Keratinocyte (primary cell): Measurements from ENCODE around the gene SLC66A2.

Experiments
- EZH2 ChIP-seq: IDR thresholded peaks from one replicate; pipeline ENCODE4 v1.6.1; 2012; ENCODE audit warnings: inconsistent platforms, mild to moderate bottlenecking, low read length, moderate library complexity
- TF ChIP-seq, protein P1 (sequence below), 3 experiments: IDR thresholded peaks in 1 of 3; conservative IDR thresholded peaks in 1 of 3; optimal IDR thresholded peaks in 1 of 3; 2 replicates in 2 of 3; 3 replicates in 1 of 3; pipeline versions ENCODE3 to v1.5.1; 2011; ENCODE audit warnings: low read length in 3 of 3, mild to moderate bottlenecking in 3 of 3, moderate library complexity in 2 of 3, control low read depth in 1 of 3, inconsistent platforms in 1 of 3; ENCODE audit not compliant: insufficient read depth in 2 of 3; ENCODE audit errors: extremely low read depth in 1 of 3

DNA sequence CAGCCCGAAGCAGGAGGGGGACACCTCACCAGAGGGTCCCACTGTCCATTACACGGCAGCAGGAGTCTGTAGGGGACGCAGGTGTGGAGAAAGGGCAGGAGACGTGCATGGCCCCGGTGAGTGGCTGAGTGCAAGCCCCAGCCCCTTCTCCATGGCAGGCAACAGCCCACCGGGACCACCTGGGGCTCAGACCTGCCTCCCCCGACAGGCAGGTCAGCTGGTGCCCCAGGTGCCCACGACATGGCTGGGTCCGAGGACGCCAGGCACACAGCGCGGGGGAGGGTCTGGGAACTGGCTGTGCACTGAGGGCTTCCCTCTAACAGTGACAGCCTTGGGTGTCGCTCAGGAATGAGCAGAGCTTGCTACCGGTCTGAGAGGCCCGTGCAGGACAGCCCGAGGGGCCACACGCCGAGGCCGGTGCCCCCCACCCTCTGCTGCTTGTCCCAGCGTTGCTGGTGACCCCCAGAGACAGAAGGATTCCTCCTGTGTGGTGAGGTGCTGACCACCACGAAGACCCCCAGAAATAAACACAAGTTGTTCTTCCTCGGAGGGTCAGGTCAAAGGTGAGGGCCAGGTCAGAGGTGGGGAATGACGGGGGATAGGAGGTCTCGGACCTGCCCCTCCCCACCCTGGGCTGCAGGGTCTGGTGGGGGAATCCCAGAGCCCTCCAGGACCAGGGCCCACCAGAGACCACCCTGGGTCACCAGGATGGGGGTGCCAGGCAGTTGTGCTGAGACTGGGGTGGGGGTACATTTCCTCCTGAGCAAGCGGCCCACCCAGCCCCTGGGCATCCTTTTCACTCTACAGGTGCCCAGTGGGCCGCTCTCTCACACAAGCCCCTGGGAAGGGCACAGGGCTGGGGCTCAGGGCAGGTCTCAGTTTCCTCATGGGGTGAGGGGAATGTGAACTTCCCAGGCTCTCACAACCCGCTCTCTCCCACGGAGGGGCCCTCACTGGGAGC lies 50.6 kb downstream of the SLC66A2 start:
- TF ChIP-seq, protein P1, sequence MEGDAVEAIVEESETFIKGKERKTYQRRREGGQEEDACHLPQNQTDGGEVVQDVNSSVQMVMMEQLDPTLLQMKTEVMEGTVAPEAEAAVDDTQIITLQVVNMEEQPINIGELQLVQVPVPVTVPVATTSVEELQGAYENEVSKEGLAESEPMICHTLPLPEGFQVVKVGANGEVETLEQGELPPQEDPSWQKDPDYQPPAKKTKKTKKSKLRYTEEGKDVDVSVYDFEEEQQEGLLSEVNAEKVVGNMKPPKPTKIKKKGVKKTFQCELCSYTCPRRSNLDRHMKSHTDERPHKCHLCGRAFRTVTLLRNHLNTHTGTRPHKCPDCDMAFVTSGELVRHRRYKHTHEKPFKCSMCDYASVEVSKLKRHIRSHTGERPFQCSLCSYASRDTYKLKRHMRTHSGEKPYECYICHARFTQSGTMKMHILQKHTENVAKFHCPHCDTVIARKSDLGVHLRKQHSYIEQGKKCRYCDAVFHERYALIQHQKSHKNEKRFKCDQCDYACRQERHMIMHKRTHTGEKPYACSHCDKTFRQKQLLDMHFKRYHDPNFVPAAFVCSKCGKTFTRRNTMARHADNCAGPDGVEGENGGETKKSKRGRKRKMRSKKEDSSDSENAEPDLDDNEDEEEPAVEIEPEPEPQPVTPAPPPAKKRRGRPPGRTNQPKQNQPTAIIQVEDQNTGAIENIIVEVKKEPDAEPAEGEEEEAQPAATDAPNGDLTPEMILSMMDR (optimal IDR thresholded peaks at IDR 0.05 in 1 of 3, IDR thresholded peaks at IDR 0.05 in 1 of 3, conservative IDR thresholded peaks at IDR 0.05 in 1 of 3; ENCODE audit: extremely low read depth in 1 of 3, insufficient read depth in 2 of 3, low read length in 3 of 3): no peak
- TF ChIP-seq EZH2: no peak
